ENCODE results near the gene DMPK.
A peak's percentile ranks its signal among the peaks of the same experiment; 100 is the strongest.

DMPK gene

DNA sequence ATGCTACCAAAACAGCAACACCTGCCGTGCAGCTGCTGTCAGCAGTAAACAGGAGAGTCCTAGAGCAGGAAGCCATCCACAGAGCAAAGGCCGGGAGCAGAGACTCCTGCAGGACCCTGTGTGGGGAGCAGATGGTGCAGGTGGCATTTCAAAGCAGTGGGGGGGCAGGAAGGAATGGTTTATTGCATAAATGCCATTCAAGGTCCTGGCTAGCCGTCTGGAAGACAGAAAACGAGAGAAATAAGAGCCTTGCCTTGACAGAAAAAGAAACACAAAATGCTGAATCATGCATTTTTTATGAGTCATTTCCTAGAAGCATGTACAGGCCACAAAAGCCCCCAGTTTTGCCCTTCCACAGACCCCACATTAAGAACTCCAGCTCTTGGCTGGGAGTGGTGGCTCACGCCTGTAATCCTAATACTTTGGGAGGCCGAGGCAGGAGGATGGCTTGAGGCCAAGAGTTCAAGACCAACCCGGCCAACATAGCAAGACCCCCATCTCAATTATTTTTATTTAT is 27.4 kb upstream of the DMPK start:
- H3K9me3 ChIP-seq (replicated peaks in 1 of 2; ENCODE audit: control insufficient read depth in 2 of 2, insufficient read depth in 1 of 2, low read depth in 1 of 2, low read length in 2 of 2), result peaks cover 0 to 4% of the 10 kb centered on the region in 2 donors
- H2BK120ac ChIP-seq (ENCODE audit: low read depth, low read length), result no peak overlapping the region
- H3K27ac ChIP-seq (replicated peaks; ENCODE audit: low read length), result no peak overlapping the region

DNA sequence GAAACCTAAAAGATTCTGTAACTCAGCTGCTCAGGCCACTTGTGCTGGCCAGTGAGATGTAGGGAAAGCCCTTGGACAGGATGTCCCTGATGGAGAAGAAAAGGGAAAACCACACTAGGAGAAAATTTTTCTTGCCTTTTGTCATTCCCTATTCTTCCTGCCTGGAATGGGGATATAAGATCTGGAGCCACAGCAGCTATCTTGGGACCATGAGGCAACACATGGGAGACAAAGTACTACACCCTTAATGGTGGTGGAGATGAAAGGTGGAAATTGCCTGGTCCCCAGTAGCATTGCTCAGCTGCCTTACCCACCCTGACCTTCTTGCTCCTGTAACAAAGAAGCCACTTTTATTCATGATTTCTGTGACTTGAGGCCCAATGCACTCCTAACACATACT is 23.4 kb upstream of the DMPK start:
- Histone ChIP-seq H2BK12ac (ENCODE audit: low read length) (no peak overlapping the region), H3K9me3 (replicated peaks in 1 of 2; ENCODE audit: control insufficient read depth in 2 of 2, insufficient read depth in 1 of 2, low read depth in 1 of 2, low read length in 2 of 2) (peaks cover 0 to 4% of the 10 kb centered on the region in 2 donors), H3K23ac (ENCODE audit: low read depth, low read length, poor library complexity) (no peak overlapping the region), H2BK5ac (ENCODE audit: low read length) (no peak overlapping the region), H3K18ac (ENCODE audit: low read length) (no peak overlapping the region), H4K91ac (ENCODE audit: low read depth, low read length, poor library complexity) (no peak overlapping the region), H3K79me1 (ENCODE audit: low read depth, low read length) (no peaks in the 10 kb centered on the region), H2BK15ac (ENCODE audit: low read length) (no peak overlapping the region), H3K4me1 (ENCODE audit: control insufficient read depth in 2 of 2, insufficient read depth in 1 of 2, low read depth in 1 of 2, low read length in 2 of 2) (peaks cover 0 to 3% of the 10 kb centered on the region in 2 donors), H3K4me3 (ENCODE audit: low read length in 2 of 2) (no peak overlapping the region), H3K27me3 (ENCODE audit: control insufficient read depth in 3 of 3, insufficient read depth in 3 of 3, low read depth in 1 of 3, low read length in 3 of 3) (peaks cover 0 to 3% (median 0%) of the 10 kb centered on the region in 3 experiments), H3K14ac (ENCODE audit: low read length) (no peak overlapping the region), H3K9ac (ENCODE audit: low read depth, low read length, poor library complexity) (no peak overlapping the region), H3K4ac (ENCODE audit: low read length) (no peak overlapping the region), H3K4me2 (ENCODE audit: insufficient read depth, low read length, poor library complexity, severe bottlenecking) (no peak overlapping the region), H2AK5ac (ENCODE audit: low read depth, low read length) (no peak overlapping the region), H3K36me3 (replicated peaks in 1 of 2; ENCODE audit: control insufficient read depth in 2 of 2, insufficient read depth in 2 of 2, low read length in 2 of 2) (no peaks in the 10 kb centered on the region), H3K27ac (replicated peaks; ENCODE audit: low read length) (no peak overlapping the region), H2BK120ac (ENCODE audit: low read depth, low read length) (no peak overlapping the region), H4K8ac (ENCODE audit: low read depth, low read length) (no peak overlapping the region), H2AFZ (ENCODE audit: low read length) (no peak overlapping the region)
- DNase-seq (ENCODE audit: low spot score), result no peak

More for the DNA sequence above, 27.4 kb upstream of the DMPK start:
- H3K36me3 ChIP-seq (replicated peaks in 1 of 2; ENCODE audit: control insufficient read depth in 2 of 2, insufficient read depth in 2 of 2, low read length in 2 of 2), result peaks cover 1 to 3% of the 10 kb centered on the region in 2 donors
- H2BK5ac ChIP-seq (ENCODE audit: low read length), result no peak overlapping the region
- no peaks in the 10 kb centered on the region for H3K79me1 ChIP-seq (ENCODE audit: low read depth, low read length)
- H3K23ac ChIP-seq (ENCODE audit: low read depth, low read length, poor library complexity), result no peak overlapping the region
- WGBS, 2 donors (ENCODE audit: extremely low coverage in 2 of 2, insufficient read length in 2 of 2, insufficient replicate concordance in 1 of 2), result no CpG with 5 or more reads among the region's 7 CpGs
- peaks cover 0 to 3% (median 0%) of the 10 kb centered on the region in 3 experiments for H3K27me3 ChIP-seq (ENCODE audit: control insufficient read depth in 3 of 3, insufficient read depth in 3 of 3, low read depth in 1 of 3, low read length in 3 of 3)
- H4K91ac ChIP-seq (ENCODE audit: low read depth, low read length, poor library complexity), result no peak overlapping the region
- H2BK15ac ChIP-seq (ENCODE audit: low read length), result no peak overlapping the region
- no peak overlapping the region for H2AK5ac ChIP-seq (ENCODE audit: low read depth, low read length)
- H3K18ac ChIP-seq (ENCODE audit: low read length), result no peak overlapping the region
- H2BK12ac ChIP-seq (ENCODE audit: low read length), result no peak overlapping the region
- H3K9ac ChIP-seq (ENCODE audit: low read depth, low read length, poor library complexity), result no peak overlapping the region
- H2AFZ ChIP-seq (ENCODE audit: low read length), result peak overlapping the region; percentile 69
- no peak overlapping the region for H3K14ac ChIP-seq (ENCODE audit: low read length)
- no peak overlapping the region for H4K8ac ChIP-seq (ENCODE audit: low read depth, low read length)
- no peak overlapping the region for H3K4me2 ChIP-seq (ENCODE audit: insufficient read depth, low read length, poor library complexity, severe bottlenecking)
- H3K4me1 ChIP-seq (ENCODE audit: control insufficient read depth in 2 of 2, insufficient read depth in 1 of 2, low read depth in 1 of 2, low read length in 2 of 2), result peaks cover 0 to under 1% of the 10 kb centered on the region in 2 donors
- H3K4ac ChIP-seq (ENCODE audit: low read length), result no peak overlapping the region
- no peak for DNase-seq (ENCODE audit: low spot score)
- H3K4me3 ChIP-seq (ENCODE audit: low read length in 2 of 2), result no peak overlapping the region

DNA sequence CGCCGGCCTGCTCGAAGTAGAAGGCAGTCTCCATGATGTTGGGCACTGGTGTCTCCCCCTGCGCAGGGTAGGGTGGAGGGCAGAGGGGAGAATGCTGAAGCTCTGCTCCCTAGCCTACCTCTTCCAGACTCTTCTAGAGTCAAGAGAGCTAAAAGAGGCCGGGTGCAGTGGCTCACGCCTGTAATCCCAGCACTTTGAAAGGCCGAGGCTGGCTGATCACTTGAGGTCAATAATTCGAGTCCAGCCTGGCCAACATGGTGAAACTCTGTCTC is 22.6 kb upstream of the DMPK start:
- H3K4me3 ChIP-seq (ENCODE audit: low read length in 2 of 2), result no peak overlapping the region
- no peak overlapping the region for H3K18ac ChIP-seq (ENCODE audit: low read length)
- peaks cover 0 to 3% (median 0%) of the 10 kb centered on the region in 3 experiments for H3K27me3 ChIP-seq (ENCODE audit: control insufficient read depth in 3 of 3, insufficient read depth in 3 of 3, low read depth in 1 of 3, low read length in 3 of 3)
- H4K8ac ChIP-seq (ENCODE audit: low read depth, low read length), result no peak overlapping the region
- no peak overlapping the region for H2BK120ac ChIP-seq (ENCODE audit: low read depth, low read length)
- H3K9me3 ChIP-seq (replicated peaks in 1 of 2; ENCODE audit: control insufficient read depth in 2 of 2, insufficient read depth in 1 of 2, low read depth in 1 of 2, low read length in 2 of 2), result peaks cover 0 to 4% of the 10 kb centered on the region in 2 donors
- DNase-seq (ENCODE audit: low spot score), result no peak
- no peak overlapping the region for H2AFZ ChIP-seq (ENCODE audit: low read length)
- peaks cover 0 to 3% of the 10 kb centered on the region in 2 donors for H3K4me1 ChIP-seq (ENCODE audit: control insufficient read depth in 2 of 2, insufficient read depth in 1 of 2, low read depth in 1 of 2, low read length in 2 of 2)
- peak overlapping the region; percentile 83 for H2AK5ac ChIP-seq (ENCODE audit: low read depth, low read length)
- no CpG with 5 or more reads among the region's 8 CpGs for WGBS, 2 donors (ENCODE audit: extremely low coverage in 2 of 2, insufficient read length in 2 of 2, insufficient replicate concordance in 1 of 2)
- no peak overlapping the region for H3K4me2 ChIP-seq (ENCODE audit: insufficient read depth, low read length, poor library complexity, severe bottlenecking)
- no peak overlapping the region for H2BK15ac ChIP-seq (ENCODE audit: low read length)
- no peak overlapping the region for H3K14ac ChIP-seq (ENCODE audit: low read length)
- no peak overlapping the region for H3K23ac ChIP-seq (ENCODE audit: low read depth, low read length, poor library complexity)
- no peak overlapping the region for H3K9ac ChIP-seq (ENCODE audit: low read depth, low read length, poor library complexity)
- no peak overlapping the region for H2BK12ac ChIP-seq (ENCODE audit: low read length)
- H3K27ac ChIP-seq (replicated peaks; ENCODE audit: low read length), result no peak overlapping the region
- no peak overlapping the region for H3K4ac ChIP-seq (ENCODE audit: low read length)
- no peak overlapping the region for H2BK5ac ChIP-seq (ENCODE audit: low read length)
- no peak overlapping the region for H4K91ac ChIP-seq (ENCODE audit: low read depth, low read length, poor library complexity)
- no peaks in the 10 kb centered on the region for H3K79me1 ChIP-seq (ENCODE audit: low read depth, low read length)
- H3K36me3 ChIP-seq (replicated peaks in 1 of 2; ENCODE audit: control insufficient read depth in 2 of 2, insufficient read depth in 2 of 2, low read length in 2 of 2), result no peaks in the 10 kb centered on the region

DNA sequence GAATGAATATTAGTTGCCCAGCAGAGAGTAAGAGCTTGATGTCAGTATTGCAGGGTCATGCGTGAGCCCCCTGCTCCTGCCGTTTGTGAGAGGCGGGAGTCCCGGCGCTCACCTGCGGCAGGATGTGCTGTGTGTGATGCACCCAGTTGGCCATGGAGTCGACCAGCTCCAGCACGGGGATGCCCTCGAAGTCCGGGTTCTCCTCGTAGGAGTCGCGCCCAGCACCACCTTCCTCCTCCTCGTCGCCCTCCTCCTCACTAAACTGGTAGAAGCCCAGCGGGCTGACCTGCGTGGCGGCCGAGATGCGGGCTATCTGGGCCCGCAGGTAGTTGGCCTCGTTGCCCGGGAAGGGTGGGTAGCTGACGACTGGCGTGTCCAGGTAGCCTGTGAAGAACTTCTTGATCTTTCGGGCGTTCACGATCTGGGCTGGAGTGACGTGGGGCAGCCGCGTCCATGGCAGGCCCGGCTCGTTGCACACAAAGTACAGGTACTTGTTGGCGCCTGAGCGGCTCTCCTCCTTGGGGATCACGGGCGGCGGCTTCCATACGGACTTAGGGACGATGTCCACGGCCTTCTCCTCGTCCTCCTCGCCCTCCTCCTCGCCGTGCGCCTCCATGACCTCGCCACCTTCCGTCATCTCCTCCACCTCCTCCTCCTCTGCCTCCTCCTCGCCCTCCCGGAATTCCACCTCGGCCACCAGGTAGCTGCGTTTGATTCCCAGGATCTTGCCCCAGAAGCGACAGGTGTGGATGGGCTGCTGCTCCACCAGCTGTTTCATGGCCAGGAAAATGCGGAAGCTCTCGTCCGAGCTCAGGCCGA is 22.1 kb upstream of the DMPK start:
- WGBS, 2 donors (ENCODE audit: extremely low coverage in 2 of 2, insufficient read length in 2 of 2, insufficient replicate concordance in 1 of 2), result 97% methylated on average over 6 of the region's 57 CpGs; no CpG with 5 or more reads in 1 of the 2 donors
- Histone ChIP-seq H4K91ac (ENCODE audit: low read depth, low read length, poor library complexity) (peak overlapping the region; percentile 24), H2AK5ac (ENCODE audit: low read depth, low read length) (peak overlapping the region; percentile 83), H3K9ac (ENCODE audit: low read depth, low read length, poor library complexity) (no peak overlapping the region), H3K4me3 (ENCODE audit: low read length in 2 of 2) (no peak overlapping the region), H3K9me3 (replicated peaks in 1 of 2; ENCODE audit: control insufficient read depth in 2 of 2, insufficient read depth in 1 of 2, low read depth in 1 of 2, low read length in 2 of 2) (peaks cover 0 to 4% of the 10 kb centered on the region in 2 donors), H3K4ac (ENCODE audit: low read length) (peak overlapping the region; percentile 84), H2BK12ac (ENCODE audit: low read length) (peak overlapping the region; percentile 84), H2BK15ac (ENCODE audit: low read length) (peak overlapping the region; percentile 92), H3K14ac (ENCODE audit: low read length) (peak overlapping the region; percentile 71), H3K23ac (ENCODE audit: low read depth, low read length, poor library complexity) (peak overlapping the region; percentile 80), H3K18ac (ENCODE audit: low read length) (peak overlapping the region; percentile 65), H2BK5ac (ENCODE audit: low read length) (no peak overlapping the region), H3K4me2 (ENCODE audit: insufficient read depth, low read length, poor library complexity, severe bottlenecking) (no peak overlapping the region), H3K36me3 (replicated peaks in 1 of 2; ENCODE audit: control insufficient read depth in 2 of 2, insufficient read depth in 2 of 2, low read length in 2 of 2) (no peaks in the 10 kb centered on the region), H2AFZ (ENCODE audit: low read length) (no peak overlapping the region), H2BK120ac (ENCODE audit: low read depth, low read length) (no peak overlapping the region), H3K27me3 (ENCODE audit: control insufficient read depth in 3 of 3, insufficient read depth in 3 of 3, low read depth in 1 of 3, low read length in 3 of 3) (peaks cover 0 to 3% (median 0%) of the 10 kb centered on the region in 3 experiments), H3K4me1 (ENCODE audit: control insufficient read depth in 2 of 2, insufficient read depth in 1 of 2, low read depth in 1 of 2, low read length in 2 of 2) (peaks cover 0 to 3% of the 10 kb centered on the region in 2 donors), H3K79me1 (ENCODE audit: low read depth, low read length) (no peaks in the 10 kb centered on the region), H3K27ac (replicated peaks; ENCODE audit: low read length) (no peak overlapping the region), H4K8ac (ENCODE audit: low read depth, low read length) (no peak overlapping the region)
- DNase-seq (ENCODE audit: low spot score), result no peak

Measured in neuronal stem cell (in vitro differentiated cells).